Muscle of leg (tissue), 11 donors: ENCODE results near the gene FSTL4. TPM values are rescaled to one million over a fixed set of nuclear protein-coding genes. Genes with fewer than 3 reads are reported as not detected.

Source experiments
- DNase-seq: peaks from one replicate; pipeline ENCODE4 v3.0.0; 2013
- H3K27ac ChIP-seq: one replicate; pipeline ENCODE4 v1.5.1; 2013; ENCODE audit warnings: mild to moderate bottlenecking, low read length, control low read depth
- H3K27me3 ChIP-seq: one replicate; pipeline ENCODE4 v1.6.1; 2013; ENCODE audit warnings: low read length; ENCODE audit not compliant: control insufficient read depth, insufficient read depth
- H3K36me3 ChIP-seq: one replicate; pipeline ENCODE4 v1.6.1; 2013; ENCODE audit warnings: low read length; ENCODE audit not compliant: control insufficient read depth, insufficient read depth
- H3K4me1 ChIP-seq: one replicate; pipeline ENCODE4 v1.6.1; 2013; ENCODE audit warnings: low read length; ENCODE audit not compliant: control insufficient read depth, insufficient read depth
- H3K4me3 ChIP-seq: one replicate; pipeline ENCODE4 v1.5.1; 2013; ENCODE audit warnings: low read length, control low read depth
- H3K9me3 ChIP-seq: replicated peaks from 2 replicates; pipeline ENCODE4 v1.6.1; 2013; ENCODE audit warnings: low read depth, low read length; ENCODE audit not compliant: control insufficient read depth
- WGBS: methylation state at CpG from one replicate; pipeline ENCODE4 v1.1.5; 2013; ENCODE audit warnings: missing lambda C conversion rate; ENCODE audit not compliant: insufficient coverage; 5-methylcytosine and 5-hydroxymethylcytosine counted together
- polyA plus RNA-seq, 8 donors: library from polyadenylated mRNA; unstranded; fragments of 120-200 nt; gene quantifications; one replicate each; pipeline versions ENCODE4 v1.2.1 to v1.2.3, GENCODE V29; 2013; ENCODE audit warnings: inconsistent platforms in 1 of 8, low replicate concordance in 1 of 8; ENCODE audit not compliant: insufficient read length in 8 of 8, insufficient read depth in 1 of 8
- total RNA-seq: library from RNA; stranded (reverse); fragments of 120-200 nt; gene quantifications from one replicate; pipeline ENCODE4 v1.2.4, GENCODE V29; 2013

The FSTL4 gene
- total and polyA plus RNA-seq, 9 donors, result 0.68 to 1.8 (median 1.3) TPM

- H3K27ac ChIP-seq, result no peak overlapping the region
- no peaks in the 10 kb centered on the region for H3K36me3 ChIP-seq
- 81% methylated on average over 7 of the region's 9 CpGs for WGBS
- no peaks in the 10 kb centered on the region for H3K9me3 ChIP-seq
- peaks cover 2% of the 10 kb centered on the region for H3K27me3 ChIP-seq
- H3K4me3 ChIP-seq, result no peak overlapping the region
- H3K4me1 ChIP-seq, result peaks cover 26% of the 10 kb centered on the region
- no peak for DNase-seq
Observed at GRCh38 chr5:133523013-133523658, 89.2 kb downstream of the FSTL4 start.

GRCh38 chr5:133521801-133522200 lies 90.5 kb downstream of the FSTL4 start:
- no peak for DNase-seq
- no peak overlapping the region for H3K4me3 ChIP-seq
- H3K36me3 ChIP-seq, result no peaks in the 10 kb centered on the region
- H3K27me3 ChIP-seq, result peaks cover 2% of the 10 kb centered on the region
- 67% methylated on average over 1 of the region's 2 CpGs for WGBS
- H3K27ac ChIP-seq, result no peak overlapping the region
- peaks cover 14% of the 10 kb centered on the region for H3K4me1 ChIP-seq
- no peaks in the 10 kb centered on the region for H3K9me3 ChIP-seq

GRCh38 chr5:133520991-133521706 lies 91.2 kb downstream of the FSTL4 start:
- Histone ChIP-seq H3K9me3 (no peaks in the 10 kb centered on the region), H3K4me1 (peaks cover 10% of the 10 kb centered on the region), H3K36me3 (no peaks in the 10 kb centered on the region), H3K27ac (no peak overlapping the region), H3K4me3 (no peak overlapping the region), H3K27me3 (peaks cover 2% of the 10 kb centered on the region)
- DNase-seq, result no peak
- 38% methylated on average over 1 of the region's 2 CpGs for WGBS

- 67% methylated on average over 1 of the region's 4 CpGs for WGBS
- Histone ChIP-seq H3K36me3 (no peaks in the 10 kb centered on the region), H3K27me3 (peaks cover 2% of the 10 kb centered on the region), H3K4me1 (peaks cover 6% of the 10 kb centered on the region), H3K4me3 (no peak overlapping the region), H3K9me3 (no peaks in the 10 kb centered on the region), H3K27ac (no peak overlapping the region)
- no peak for DNase-seq
Observed at GRCh38 chr5:133520062-133520461, 92.3 kb downstream of the FSTL4 start.

- H3K27ac ChIP-seq, result no peak overlapping the region
- 85% methylated on average over 8 of the region's 8 CpGs for WGBS
- H3K9me3 ChIP-seq, result no peaks in the 10 kb centered on the region
- no peak overlapping the region for H3K4me3 ChIP-seq
- H3K4me1 ChIP-seq, result peaks cover 3% of the 10 kb centered on the region
- DNase-seq, result no peak
- H3K27me3 ChIP-seq, result peaks cover 2% of the 10 kb centered on the region
- H3K36me3 ChIP-seq, result no peaks in the 10 kb centered on the region
Observed at GRCh38 chr5:133519191-133519590, 93.2 kb downstream of the FSTL4 start.

- Histone ChIP-seq H3K27me3 (peaks cover 2% of the 10 kb centered on the region), H3K36me3 (no peaks in the 10 kb centered on the region), H3K9me3 (no peaks in the 10 kb centered on the region), H3K4me1 (no peaks in the 10 kb centered on the region), H3K4me3 (no peak overlapping the region), H3K27ac (no peak overlapping the region)
- no peak for DNase-seq
- WGBS, result no CpG with 5 or more reads among the region's 1 CpG
Observed at GRCh38 chr5:133514456-133514855, 97.9 kb downstream of the FSTL4 start.

- no peaks in the 10 kb centered on the region for H3K4me1 ChIP-seq
- H3K36me3 ChIP-seq, result no peaks in the 10 kb centered on the region
- no peak overlapping the region for H3K27ac ChIP-seq
- no peaks in the 10 kb centered on the region for H3K9me3 ChIP-seq
- no peaks in the 10 kb centered on the region for H3K27me3 ChIP-seq
- no peak for DNase-seq
- no peak overlapping the region for H3K4me3 ChIP-seq
- WGBS, result 100% methylated on average over 2 of the region's 6 CpGs
Observed at GRCh38 chr5:133512896-133513295, 99.4 kb downstream of the FSTL4 start.

GRCh38 chr5:133511653-133512235 lies 100.6 kb downstream of the FSTL4 start:
- Histone ChIP-seq H3K27me3 (no peaks in the 10 kb centered on the region), H3K27ac (no peak overlapping the region), H3K9me3 (no peaks in the 10 kb centered on the region), H3K4me3 (no peak overlapping the region), H3K4me1 (no peaks in the 10 kb centered on the region), H3K36me3 (no peaks in the 10 kb centered on the region)
- WGBS, result 96% methylated on average over 6 of the region's 7 CpGs
- no peak for DNase-seq

- H3K4me3 ChIP-seq, result no peak overlapping the region
- no peaks in the 10 kb centered on the region for H3K9me3 ChIP-seq
- DNase-seq, result no peak
- no peaks in the 10 kb centered on the region for H3K4me1 ChIP-seq
- no peak overlapping the region for H3K27ac ChIP-seq
- no peaks in the 10 kb centered on the region for H3K36me3 ChIP-seq
- WGBS, result 85% methylated on average over 11 of the region's 11 CpGs
- no peaks in the 10 kb centered on the region for H3K27me3 ChIP-seq
Observed at GRCh38 chr5:133510634-133511262, 101.6 kb downstream of the FSTL4 start.

- 83% methylated on average over 2 of the region's 4 CpGs for WGBS
- DNase-seq, result no peak
- Histone ChIP-seq H3K9me3 (no peaks in the 10 kb centered on the region), H3K4me3 (no peak overlapping the region), H3K27ac (no peak overlapping the region), H3K36me3 (no peaks in the 10 kb centered on the region), H3K27me3 (no peaks in the 10 kb centered on the region), H3K4me1 (no peaks in the 10 kb centered on the region)
Observed at GRCh38 chr5:133509742-133510079, 102.6 kb downstream of the FSTL4 start.
